CD4-positive, alpha-beta T cell treated with Interleukin-21 for 1 hour (primary cell): ENCODE results near the gene TMEM233.

Source experiments
- DNase-seq: peaks from one replicate; pipeline ENCODE4 v3.0.0-alpha.2; 2020

TMEM233 gene

GRCh38 chr12:119660076-119660475, 66.5 kb downstream of the TMEM233 start:
- peak; percentile 15 for DNase-seq

- DNase-seq: no peak
These were observed 68.3 kb downstream of the TMEM233 start for GRCh38 chr12:119661882-119662281.

- DNase-seq: no peak
These were observed 71.1 kb downstream of the TMEM233 start for GRCh38 chr12:119664642-119665041.

- DNase-seq: no peak
These were observed 71.8 kb downstream of the TMEM233 start for GRCh38 chr12:119665164-119665929.

GRCh38 chr12:119666226-119666795, 72.7 kb downstream of the TMEM233 start:
- no peak for DNase-seq

GRCh38 chr12:119666900-119667576, 73.5 kb downstream of the TMEM233 start:
- DNase-seq: no peak

- DNase-seq: peak; percentile 97
These were observed 74.2 kb downstream of the TMEM233 start, which contains the start of gene PRKAB1 for GRCh38 chr12:119667577-119668323. Gene PRKAB1, plus strand, starts transcription at chr12:119668133. Its CDS starts 112 bp downstream, at chr12:119668245.

- DNase-seq: no peak
These were observed 74.8 kb downstream of the TMEM233 start for GRCh38 chr12:119668324-119668841.

- DNase-seq: no peak
These were observed 76.3 kb downstream of the TMEM233 start for GRCh38 chr12:119669744-119670472.

- DNase-seq: no peak
These were observed 77.5 kb downstream of the TMEM233 start for GRCh38 chr12:119671070-119671469.

- no peak for DNase-seq
These were observed 78.6 kb downstream of the TMEM233 start for GRCh38 chr12:119672194-119672593.

- DNase-seq: no peak
These were observed 80.1 kb downstream of the TMEM233 start for GRCh38 chr12:119673634-119674033.

- DNase-seq: no peak
These were observed 81.0 kb downstream of the TMEM233 start for GRCh38 chr12:119674560-119674959.

- no peak for DNase-seq
These were observed 82.4 kb downstream of the TMEM233 start for GRCh38 chr12:119676022-119676421.

GRCh38 chr12:119676573-119676972, 83.0 kb downstream of the TMEM233 start:
- DNase-seq: no peak

- no peak for DNase-seq
These were observed 84.9 kb downstream of the TMEM233 start for GRCh38 chr12:119678459-119678858.

- DNase-seq: no peak
These were observed 85.5 kb downstream of the TMEM233 start for GRCh38 chr12:119679081-119679480.

GRCh38 chr12:119679490-119679889, 85.9 kb downstream of the TMEM233 start:
- DNase-seq: no peak

- DNase-seq: no peak
These were observed 87.5 kb downstream of the TMEM233 start for GRCh38 chr12:119681111-119681510.

GRCh38 chr12:119681728-119682638, 88.4 kb downstream of the TMEM233 start:
- DNase-seq: no peak

GRCh38 chr12:119682639-119683252, 89.2 kb downstream of the TMEM233 start:
- no peak for DNase-seq
